HG02642 (cell line): ENCODE data around the gene NUCKS1.

Experiments
- ATAC-seq: cut with Tn5 transposase; IDR thresholded peaks from one replicate; pipeline ENCODE4 v1.9.1; 2021; ENCODE audit warnings: mild to moderate bottlenecking; ENCODE audit not compliant: unreplicated experiment, poor library complexity

Gene NUCKS1

GRCh38 chr1:205750138-205751035 is at the start of gene NUCKS1:
Gene NUCKS1, minus strand, starts transcription at chr1:205750182. Its CDS starts 209 bp downstream, at chr1:205749973.
- ATAC-seq, result peak; percentile 83

- no peak for ATAC-seq
Observed at GRCh38 chr1:205798577-205798976, 48.6 kb upstream of the NUCKS1 start.

GRCh38 chr1:205797168-205797567 is 47.2 kb upstream of the NUCKS1 start:
- ATAC-seq, result no peak

GRCh38 chr1:205794011-205794730 is 44.2 kb upstream of the NUCKS1 start:
- ATAC-seq, result peak; percentile 50

GRCh38 chr1:205792961-205793673 is 43.1 kb upstream of the NUCKS1 start:
- peak; percentile 21 for ATAC-seq

GRCh38 chr1:205792481-205792881 is 42.5 kb upstream of the NUCKS1 start:
- peak; percentile 47 for ATAC-seq

GRCh38 chr1:205791568-205792180 is 41.7 kb upstream of the NUCKS1 start:
- ATAC-seq, result peak; percentile 49

GRCh38 chr1:205787287-205787916 is 37.4 kb upstream of the NUCKS1 start:
- ATAC-seq, result no peak

GRCh38 chr1:205786601-205787000 is 36.6 kb upstream of the NUCKS1 start:
- no peak for ATAC-seq

- no peak for ATAC-seq
Observed at GRCh38 chr1:205785446-205785845, 35.5 kb upstream of the NUCKS1 start.

GRCh38 chr1:205783904-205784303 is 33.9 kb upstream of the NUCKS1 start:
- ATAC-seq, result no peak

- no peak for ATAC-seq
Observed at GRCh38 chr1:205783433-205783795, 33.4 kb upstream of the NUCKS1 start.

- ATAC-seq, result no peak
Observed at GRCh38 chr1:205782627-205783432, 32.8 kb upstream of the NUCKS1 start.

- ATAC-seq, result no peak
Observed at GRCh38 chr1:205780335-205780734, 30.4 kb upstream of the NUCKS1 start.

- no peak for ATAC-seq
Observed at GRCh38 chr1:205777994-205778393, 28.0 kb upstream of the NUCKS1 start.

- ATAC-seq, result no peak
Observed at GRCh38 chr1:205775717-205776056, 25.7 kb upstream of the NUCKS1 start.

- ATAC-seq, result peak; percentile 86
Observed at GRCh38 chr1:205775015-205775716, 25.2 kb upstream of the NUCKS1 start, which contains the start of gene RAB29. Gene RAB29, minus strand, starts transcription at chr1:205775482. Its CDS starts 526 bp downstream, at chr1:205774956.

GRCh38 chr1:205774198-205775014 is 24.4 kb upstream of the NUCKS1 start:
- ATAC-seq, result peak; percentile 30
